HepG2 (cell line): ENCODE data around the gene USP30. TPM values are rescaled to one million over a fixed set of nuclear protein-coding genes. Genes with fewer than 3 reads are reported as not detected.

ENCODE experiments used
- BCL6 ChIP-seq: IDR thresholded peaks from 2 replicates; pipeline ENCODE4 v1.6.1; 2016; ENCODE audit warnings: missing genetic modification reagents, missing compliant biosample characterization
- DR1 ChIP-seq: sonication (generic); formaldehyde crosslinking; IDR thresholded peaks from 2 replicates; pipeline ENCODE4 v1.8.0; 2021; ENCODE audit warnings: mild to moderate bottlenecking, missing genetic modification reagents, inconsistent platforms
- DZIP1 ChIP-seq: sonication (generic); formaldehyde crosslinking; IDR thresholded peaks from 2 replicates; pipeline ENCODE4 v1.5.0; 2020; ENCODE audit warnings: mild to moderate bottlenecking, missing genetic modification reagents
- FOXA3 ChIP-seq: IDR thresholded peaks from 2 replicates; pipeline ENCODE4 v1.6.1; 2016; ENCODE audit warnings: missing genetic modification reagents, missing compliant biosample characterization
- NFKBIZ ChIP-seq: IDR thresholded peaks from 2 replicates; pipeline ENCODE4 v1.6.1; 2018; ENCODE audit warnings: missing genetic modification reagents, missing compliant biosample characterization
- NFYB ChIP-seq: sonication (generic); formaldehyde crosslinking; IDR thresholded peaks from 2 replicates; pipeline ENCODE4 v1.4.0; 2020; ENCODE audit warnings: missing genetic modification reagents
- ZBTB2 ChIP-seq: sonication (generic); formaldehyde crosslinking; IDR thresholded peaks from 2 replicates; pipeline ENCODE4 v1.8.0; 2022; ENCODE audit warnings: low read depth, missing genetic modification reagents
- ZFP36L1 ChIP-seq: sonication (generic); formaldehyde crosslinking; IDR thresholded peaks from 2 replicates; pipeline ENCODE4 v1.8.0; 2022; ENCODE audit warnings: mild to moderate bottlenecking, missing genetic modification reagents, moderate library complexity
- ZFP90 ChIP-seq: sonication (generic); formaldehyde crosslinking; IDR thresholded peaks from 2 replicates; pipeline ENCODE4 v1.8.0; 2022; ENCODE audit warnings: missing genetic modification reagents, mild to moderate bottlenecking, inconsistent platforms, borderline replicate concordance
- ZMYM2 ChIP-seq: sonication (generic); formaldehyde crosslinking; IDR thresholded peaks from 2 replicates; pipeline ENCODE4 v1.8.0; 2022; ENCODE audit warnings: mild to moderate bottlenecking, missing genetic modification reagents
- ZNF256 ChIP-seq: sonication (generic); formaldehyde crosslinking; conservative IDR thresholded peaks from 2 replicates; pipeline ENCODE4 v1.4.0; 2020; ENCODE audit warnings: missing genetic modification reagents
- ZNF430 ChIP-seq: sonication (generic); formaldehyde crosslinking; IDR thresholded peaks from 2 replicates; pipeline ENCODE4 v1.9.0; 2021; ENCODE audit warnings: mild to moderate bottlenecking, missing genetic modification reagents
- ZNF709 ChIP-seq: sonication (generic); formaldehyde crosslinking; IDR thresholded peaks from 2 replicates; pipeline ENCODE4 v1.5.0; 2020; ENCODE audit warnings: mild to moderate bottlenecking, missing genetic modification reagents
- ZNF768 ChIP-seq: sonication (generic); formaldehyde crosslinking; IDR thresholded peaks from 2 replicates; pipeline ENCODE4 v1.4.0; 2020; ENCODE audit warnings: missing genetic modification reagents
- ZSCAN22 ChIP-seq: sonication (generic); formaldehyde crosslinking; IDR thresholded peaks from 2 replicates; pipeline ENCODE4 v1.4.0; 2020; ENCODE audit warnings: mild to moderate bottlenecking, missing genetic modification reagents
- polyA plus RNA-seq, 8 experiments: library from polyadenylated mRNA; depleted of rRNA in 3 of 8; stranded (reverse) in 7 of 8; unstranded in 1 of 8; fragments of >200 nt; fragmentation: Illumina TruSeq in 4 of 8; extraction: Trizol in 4 of 8; gene quantifications; 2 replicates each; pipeline versions ENCODE4 v1.2.1 to v1.2.3, GENCODE V29; 2011 to 2016; ENCODE audit warnings: low read depth in 4 of 8, missing spikeins in 1 of 8, mixed read lengths in 1 of 8; ENCODE audit not compliant: insufficient read depth in 1 of 8
- total RNA-seq, 5 experiments: library from RNA; depleted of rRNA; stranded (reverse); fragments of >200 nt; fragmentation: Illumina TruSeq; extraction: Trizol; gene quantifications; 2 replicates each; pipeline ENCODE4 v1.2.3, GENCODE V29; 2016; ENCODE audit warnings: low read depth in 1 of 5
- TF ChIP-seq, protein P1 (sequence below): sonication (generic); formaldehyde crosslinking; conservative IDR thresholded peaks from 2 replicates; pipeline ENCODE4 v1.4.0; 2020; ENCODE audit warnings: mild to moderate bottlenecking, missing genetic modification reagents, moderate library complexity
- TF ChIP-seq, protein P2 (sequence below): conservative IDR thresholded peaks from 2 replicates; pipeline ENCODE4 v1.6.1; 2018; ENCODE audit warnings: missing genetic modification reagents
- TF ChIP-seq, protein P3 (sequence below): sonication (generic); formaldehyde crosslinking; IDR thresholded peaks from 2 replicates; pipeline ENCODE4 v1.5.1; 2020; ENCODE audit warnings: mild to moderate bottlenecking, missing genetic modification reagents, moderate library complexity

USP30 gene
- total and polyA plus RNA-seq, 2 of the 13 experiments (the other 11 are each of a cell fraction or from before 2014, with no cell fraction given): 11.2 to 20.8 TPM

DNA sequence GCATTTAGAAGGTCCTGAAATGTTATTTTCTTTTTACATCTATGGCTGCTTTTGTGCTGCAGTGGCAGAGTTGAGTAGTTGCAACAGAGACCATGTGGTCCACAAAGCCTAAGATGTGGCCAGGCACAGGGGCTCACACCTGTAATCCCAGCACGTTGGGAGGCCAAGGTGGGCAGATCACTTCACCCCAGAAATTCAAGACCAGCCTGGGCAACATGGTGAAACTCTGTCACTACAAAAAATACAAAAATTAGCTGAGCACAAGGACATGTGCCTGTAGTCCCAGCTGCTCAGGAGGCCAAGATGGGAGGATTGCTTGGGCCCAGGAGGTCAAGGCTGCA is 13.4 kb downstream of the USP30 start (continued):
- TF ChIP-seq NFKBIZ (CRISPR knock-in tag): no peak
- no peak for TF ChIP-seq NFYB (CRISPR knock-in tag)
- TF ChIP-seq ZSCAN22 (CRISPR knock-in tag): no peak
- TF ChIP-seq, protein P1, sequence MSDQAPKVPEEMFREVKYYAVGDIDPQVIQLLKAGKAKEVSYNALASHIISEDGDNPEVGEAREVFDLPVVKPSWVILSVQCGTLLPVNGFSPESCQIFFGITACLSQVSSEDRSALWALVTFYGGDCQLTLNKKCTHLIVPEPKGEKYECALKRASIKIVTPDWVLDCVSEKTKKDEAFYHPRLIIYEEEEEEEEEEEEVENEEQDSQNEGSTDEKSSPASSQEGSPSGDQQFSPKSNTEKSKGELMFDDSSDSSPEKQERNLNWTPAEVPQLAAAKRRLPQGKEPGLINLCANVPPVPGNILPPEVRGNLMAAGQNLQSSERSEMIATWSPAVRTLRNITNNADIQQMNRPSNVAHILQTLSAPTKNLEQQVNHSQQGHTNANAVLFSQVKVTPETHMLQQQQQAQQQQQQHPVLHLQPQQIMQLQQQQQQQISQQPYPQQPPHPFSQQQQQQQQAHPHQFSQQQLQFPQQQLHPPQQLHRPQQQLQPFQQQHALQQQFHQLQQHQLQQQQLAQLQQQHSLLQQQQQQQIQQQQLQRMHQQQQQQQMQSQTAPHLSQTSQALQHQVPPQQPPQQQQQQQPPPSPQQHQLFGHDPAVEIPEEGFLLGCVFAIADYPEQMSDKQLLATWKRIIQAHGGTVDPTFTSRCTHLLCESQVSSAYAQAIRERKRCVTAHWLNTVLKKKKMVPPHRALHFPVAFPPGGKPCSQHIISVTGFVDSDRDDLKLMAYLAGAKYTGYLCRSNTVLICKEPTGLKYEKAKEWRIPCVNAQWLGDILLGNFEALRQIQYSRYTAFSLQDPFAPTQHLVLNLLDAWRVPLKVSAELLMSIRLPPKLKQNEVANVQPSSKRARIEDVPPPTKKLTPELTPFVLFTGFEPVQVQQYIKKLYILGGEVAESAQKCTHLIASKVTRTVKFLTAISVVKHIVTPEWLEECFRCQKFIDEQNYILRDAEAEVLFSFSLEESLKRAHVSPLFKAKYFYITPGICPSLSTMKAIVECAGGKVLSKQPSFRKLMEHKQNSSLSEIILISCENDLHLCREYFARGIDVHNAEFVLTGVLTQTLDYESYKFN (CRISPR knock-in tag): no peak; the same call in 1 of the 2 replicates
- TF ChIP-seq, protein P2, sequence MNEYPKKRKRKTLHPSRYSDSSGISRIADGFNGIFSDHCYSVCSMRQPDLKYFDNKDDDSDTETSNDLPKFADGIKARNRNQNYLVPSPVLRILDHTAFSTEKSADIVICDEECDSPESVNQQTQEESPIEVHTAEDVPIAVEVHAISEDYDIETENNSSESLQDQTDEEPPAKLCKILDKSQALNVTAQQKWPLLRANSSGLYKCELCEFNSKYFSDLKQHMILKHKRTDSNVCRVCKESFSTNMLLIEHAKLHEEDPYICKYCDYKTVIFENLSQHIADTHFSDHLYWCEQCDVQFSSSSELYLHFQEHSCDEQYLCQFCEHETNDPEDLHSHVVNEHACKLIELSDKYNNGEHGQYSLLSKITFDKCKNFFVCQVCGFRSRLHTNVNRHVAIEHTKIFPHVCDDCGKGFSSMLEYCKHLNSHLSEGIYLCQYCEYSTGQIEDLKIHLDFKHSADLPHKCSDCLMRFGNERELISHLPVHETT (CRISPR knock-in tag): no peak
- TF ChIP-seq FOXA3 (CRISPR knock-in tag): no peak
- TF ChIP-seq ZFP36L1 (CRISPR knock-in tag): no peak
- TF ChIP-seq, protein P3, sequence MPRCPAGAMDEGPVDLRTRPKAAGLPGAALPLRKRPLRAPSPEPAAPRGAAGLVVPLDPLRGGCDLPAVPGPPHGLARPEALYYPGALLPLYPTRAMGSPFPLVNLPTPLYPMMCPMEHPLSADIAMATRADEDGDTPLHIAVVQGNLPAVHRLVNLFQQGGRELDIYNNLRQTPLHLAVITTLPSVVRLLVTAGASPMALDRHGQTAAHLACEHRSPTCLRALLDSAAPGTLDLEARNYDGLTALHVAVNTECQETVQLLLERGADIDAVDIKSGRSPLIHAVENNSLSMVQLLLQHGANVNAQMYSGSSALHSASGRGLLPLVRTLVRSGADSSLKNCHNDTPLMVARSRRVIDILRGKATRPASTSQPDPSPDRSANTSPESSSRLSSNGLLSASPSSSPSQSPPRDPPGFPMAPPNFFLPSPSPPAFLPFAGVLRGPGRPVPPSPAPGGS (CRISPR knock-in tag): no peak
- no peak for TF ChIP-seq ZNF768
- no peak for TF ChIP-seq ZBTB2 (CRISPR knock-in tag)
- TF ChIP-seq ZNF256 (CRISPR knock-in tag): 0 out of 2 replicates have a peak, but pooled peaks have one; percentile 5
- no peak for TF ChIP-seq ZNF430
- TF ChIP-seq DR1: no peak
- no peak for TF ChIP-seq ZFP90
- TF ChIP-seq BCL6 (CRISPR knock-in tag): no peak
- no peak for TF ChIP-seq ZMYM2 (CRISPR knock-in tag)
- no peak for TF ChIP-seq ZNF709 (CRISPR knock-in tag)
- no peak for TF ChIP-seq DZIP1 (CRISPR knock-in tag)
